Activated CD8-positive, alpha-beta memory T cell treated with anti-CD3 and anti-CD28 coated beads for 1 hour (primary cell): Measurements from ENCODE around the gene SPRYD3.
A peak's percentile ranks its signal among the peaks of the same experiment; 100 is the strongest.
"Not testable (repeated sequence)": the region's sequence is repeated elsewhere in the genome, so short reads cannot be mapped to it uniquely, and the experiment has no call there.

Source experiments
- DNase-seq, 2 donors: peaks; one replicate each; pipeline ENCODE4 v3.0.0-alpha.2; 2020; ENCODE audit warnings: low read depth in 1 of 2; ENCODE audit errors: extremely low read depth in 1 of 2

SPRYD3 gene

GRCh38 chr12:53102883-53103807 lies 24.0 kb upstream of the SPRYD3 start, which contains the start of gene SOAT2:
Gene SOAT2, plus strand, starts transcription at chr12:53103486. Its CDS starts 92 bp downstream, at chr12:53103578.
- DNase-seq, result no peak

- no peak for DNase-seq
These were observed 23.0 kb upstream of the SPRYD3 start for GRCh38 chr12:53101931-53102781.

GRCh38 chr12:53101266-53101665 lies 22.1 kb upstream of the SPRYD3 start:
- no peak for DNase-seq

- DNase-seq, result no peak
These were observed 21.4 kb upstream of the SPRYD3 start for GRCh38 chr12:53100466-53101151.

GRCh38 chr12:53099071-53099882 lies 20.1 kb upstream of the SPRYD3 start:
- DNase-seq, result peak; percentile 68 to 84

GRCh38 chr12:53098354-53098981 lies 19.3 kb upstream of the SPRYD3 start:
- DNase-seq, result no peak

- peak in 1 of 2 donors; percentile 28 for DNase-seq
These were observed 18.6 kb upstream of the SPRYD3 start, which contains the start of gene IGFBP6 for GRCh38 chr12:53097564-53098353. Gene IGFBP6, plus strand, starts transcription at chr12:53097667. Its CDS starts 51 bp downstream, at chr12:53097718.

- DNase-seq, result no peak
These were observed 18.0 kb upstream of the SPRYD3 start for GRCh38 chr12:53097207-53097563.

GRCh38 chr12:53096759-53097158 lies 17.6 kb upstream of the SPRYD3 start:
- no peak for DNase-seq

- DNase-seq, result no peak
These were observed 17.0 kb upstream of the SPRYD3 start for GRCh38 chr12:53096089-53096741.

GRCh38 chr12:53095596-53095895 lies 16.4 kb upstream of the SPRYD3 start:
- not testable (repeated sequence) for DNase-seq

- DNase-seq, result not testable (repeated sequence)
These were observed 15.8 kb upstream of the SPRYD3 start for GRCh38 chr12:53094796-53095595.

GRCh38 chr12:53094394-53094787 lies 15.2 kb upstream of the SPRYD3 start:
- no peak for DNase-seq

GRCh38 chr12:53093777-53094393 lies 14.7 kb upstream of the SPRYD3 start:
- no peak for DNase-seq

- DNase-seq, result no peak
These were observed 12.6 kb upstream of the SPRYD3 start for GRCh38 chr12:53091756-53092155.

GRCh38 chr12:53090554-53090953 lies 11.4 kb upstream of the SPRYD3 start:
- no peak for DNase-seq

- no peak for DNase-seq
These were observed 10.9 kb upstream of the SPRYD3 start for GRCh38 chr12:53090105-53090504.
